Common myeloid progenitor, CD34-positive (primary cell): ENCODE data around the gene RUNX1.

Experiments
- CTCF ChIA-PET: fragments of 350-600 bp; sonication (Branson Sonifier 250); formaldehyde crosslinking; loops from one replicate; lab custom pipeline; 2021; ENCODE audit warnings: antibody characterized with exemption; lab: Charles Lee
- POLR2A ChIA-PET: fragments of 350-600 bp; sonication (Branson Sonifier 250); formaldehyde crosslinking; loops from one replicate; lab custom pipeline; 2021; ENCODE audit warnings: antibody characterized with exemption; lab: Charles Lee
- DNase-seq, 3 donors: peaks; one replicate each; pipeline versions ENCODE4 v3.0.0 to v3.0.0-alpha.2; 2013
- H3K27ac ChIP-seq, 2 experiments: 1 replicate in 1 of 2; 2 replicates in 1 of 2; pipeline ENCODE4 v1.7.0; 2013; ENCODE audit warnings: inconsistent platforms in 2 of 2, low read length in 2 of 2, mild to moderate bottlenecking in 2 of 2, low read depth in 1 of 2, moderate library complexity in 1 of 2; ENCODE audit not compliant: severe bottlenecking in 2 of 2, insufficient read depth in 1 of 2, poor library complexity in 1 of 2
- H3K27me3 ChIP-seq, 5 experiments: replicated peaks in 2 of 5; 1 replicate in 3 of 5; 2 replicates in 2 of 5; pipeline versions ENCODE4 v1.6.1 to v1.7.0; 2013; ENCODE audit warnings: low read length in 4 of 5, mild to moderate bottlenecking in 2 of 5, moderate library complexity in 2 of 5, inconsistent platforms in 1 of 5; ENCODE audit not compliant: insufficient read depth in 5 of 5, control insufficient read depth in 4 of 5
- H3K36me3 ChIP-seq, 4 experiments: 1 replicate in 2 of 4; 2 replicates in 2 of 4; pipeline versions ENCODE4 v1.6.1 to v1.7.0; 2013; ENCODE audit warnings: low read length in 3 of 4, control low read depth in 1 of 4, mild to moderate bottlenecking in 1 of 4; ENCODE audit not compliant: control insufficient read depth in 4 of 4, insufficient read depth in 4 of 4
- H3K4me1 ChIP-seq, 4 experiments: 1 replicate in 3 of 4; 2 replicates in 1 of 4; pipeline versions ENCODE4 v1.6.1 to v1.7.1; 2013; ENCODE audit warnings: low read length in 3 of 4, mild to moderate bottlenecking in 3 of 4, control low read depth in 1 of 4, inconsistent platforms in 1 of 4, moderate library complexity in 1 of 4; ENCODE audit not compliant: control insufficient read depth in 4 of 4, insufficient read depth in 4 of 4; ENCODE audit errors: control extremely low read depth in 1 of 4
- H3K4me3 ChIP-seq, 7 experiments: 1 replicate in 4 of 7; 2 replicates in 3 of 7; pipeline versions ENCODE4 v1.5.1 to v1.7.0; 2013; ENCODE audit warnings: mild to moderate bottlenecking in 7 of 7, low read length in 6 of 7, moderate library complexity in 6 of 7, inconsistent platforms in 2 of 7, low read depth in 2 of 7, control low read depth in 1 of 7; ENCODE audit not compliant: insufficient read depth in 4 of 7, control insufficient read depth in 1 of 7; ENCODE audit errors: extremely low read depth in 1 of 7
- H3K9me3 ChIP-seq, 5 experiments: 1 replicate in 4 of 5; 2 replicates in 1 of 5; pipeline versions ENCODE4 v1.6.1 to v1.7.1; 2013; ENCODE audit warnings: low read length in 4 of 5, mild to moderate bottlenecking in 2 of 5, inconsistent platforms in 1 of 5, low read depth in 1 of 5, moderate library complexity in 1 of 5; ENCODE audit not compliant: control insufficient read depth in 4 of 5, insufficient read depth in 2 of 5; ENCODE audit errors: control extremely low read depth in 1 of 5
- WGBS: methylation state at CpG from one replicate; pipeline ENCODE4 v1.1.5; 2013; ENCODE audit not compliant: insufficient coverage; 5-methylcytosine and 5-hydroxymethylcytosine counted together

RUNX1 gene

GRCh38 chr21:35015435-35016024 lies 33.6 kb downstream of the RUNX1 start:
- POLR2A ChIA-PET, result interaction anchor here (0.6 to 2.2 kb wide), 3 partner anchors 12 to 127 kb away, joined by 3 to 10 read pairs (median 3); no protein-coding TSS in a partner anchor
- Histone ChIP-seq H3K27ac (peak overlapping the region in 1 of 2 experiments; percentile 56), H3K36me3 (peaks cover 8 to 64% (median 37%) of the 10 kb centered on the region in 4 experiments), H3K4me3 (no peak overlapping the region), H3K9me3 (no peaks in the 10 kb centered on the region), H3K27me3 (no peaks in the 10 kb centered on the region), H3K4me1 (peaks cover 18 to 87% (median 28%) of the 10 kb centered on the region in 4 experiments)
- no peak for DNase-seq
- 94% methylated on average over 3 of the region's 5 CpGs for WGBS
- CTCF ChIA-PET, result interaction anchor here (1.1 to 2.8 kb wide), 6 partner anchors 9 to 62 kb away, joined by 3 to 10 read pairs (median 6); no protein-coding TSS in a partner anchor

GRCh38 chr21:35014302-35015041 lies 34.6 kb downstream of the RUNX1 start:
- H3K9me3 ChIP-seq, result no peaks in the 10 kb centered on the region
- peaks cover 8 to 62% (median 32%) of the 10 kb centered on the region in 4 experiments for H3K36me3 ChIP-seq
- no peak for DNase-seq
- WGBS, result 58% methylated on average over 11 of the region's 11 CpGs
- CTCF ChIA-PET, result interaction anchor here (1.2 to 2.8 kb wide), 4 partner anchors 11 to 37 kb away, joined by 3 to 10 read pairs (median 6); no protein-coding TSS in a partner anchor
- H3K27ac ChIP-seq, result peak overlapping the region in 1 of 2 experiments; percentile 63
- POLR2A ChIA-PET, result interaction anchor here (1.0 to 2.2 kb wide), 2 partner anchors 13 to 32 kb away, joined by 4 to 10 read pairs; no protein-coding TSS in a partner anchor
- H3K27me3 ChIP-seq, result no peaks in the 10 kb centered on the region
- peaks cover 11 to 87% (median 24%) of the 10 kb centered on the region in 4 experiments for H3K4me1 ChIP-seq
- H3K4me3 ChIP-seq, result no peak overlapping the region

GRCh38 chr21:35011681-35012080 lies 37.4 kb downstream of the RUNX1 start:
- H3K4me3 ChIP-seq, result peak overlapping the region in 2 of 7 experiments; percentile 12 to 44
- peaks cover 18 to 95% (median 34%) of the 10 kb centered on the region in 4 experiments for H3K4me1 ChIP-seq
- peak in 2 of 3 donors; percentile 80 to 85 for DNase-seq
- H3K36me3 ChIP-seq, result peaks cover 14 to 59% (median 28%) of the 10 kb centered on the region in 4 experiments
- H3K27me3 ChIP-seq, result no peaks in the 10 kb centered on the region
- WGBS, result 17% methylated on average over 2 of the region's 3 CpGs
- H3K27ac ChIP-seq, result peak overlapping the region; percentile 11 to 72
- H3K9me3 ChIP-seq, result no peaks in the 10 kb centered on the region
- POLR2A ChIA-PET, result interaction anchor here (1.3 to 1.8 kb wide), 2 partner anchors 15 to 37 kb away, joined by 6 to 13 read pairs; no protein-coding TSS in a partner anchor
- CTCF ChIA-PET, result interaction anchor here (1.0 to 1.5 kb wide), 4 partner anchors 9 to 36 kb away, joined by 3 to 7 read pairs (median 4); no protein-coding TSS in a partner anchor

GRCh38 chr21:35010447-35010846 lies 38.7 kb downstream of the RUNX1 start:
- H3K36me3 ChIP-seq, result peaks cover 18 to 59% (median 35%) of the 10 kb centered on the region in 4 experiments
- no peaks in the 10 kb centered on the region for H3K27me3 ChIP-seq
- no peaks in the 10 kb centered on the region for H3K9me3 ChIP-seq
- H3K4me1 ChIP-seq, result peaks cover 16 to 95% (median 46%) of the 10 kb centered on the region in 4 experiments
- DNase-seq, result no peak
- H3K4me3 ChIP-seq, result no peak overlapping the region
- H3K27ac ChIP-seq, result no peak overlapping the region
- WGBS, result 25% methylated on average over 2 of the region's 5 CpGs
- ChIA-PET POLR2A (no interaction called here), CTCF (interaction anchor here (1.3 kb wide), 1 partner anchor 37 kb away, joined by 3 read pairs; no protein-coding TSS in a partner anchor)

GRCh38 chr21:35007348-35007747 lies 41.8 kb downstream of the RUNX1 start:
- H3K9me3 ChIP-seq, result no peaks in the 10 kb centered on the region
- WGBS, result 56% methylated on average over 4 of the region's 4 CpGs
- H3K27me3 ChIP-seq, result no peaks in the 10 kb centered on the region
- peaks cover 18 to 50% (median 29%) of the 10 kb centered on the region in 4 experiments for H3K36me3 ChIP-seq
- peak in 1 of 3 donors; percentile 25 for DNase-seq
- H3K27ac ChIP-seq, result no peak overlapping the region
- CTCF ChIA-PET, result interaction anchor here (0.7 to 2.2 kb wide), 9 partner anchors 11 to 100 kb away, joined by 3 to 8 read pairs (median 4); no protein-coding TSS in a partner anchor
- H3K4me3 ChIP-seq, result no peak overlapping the region
- POLR2A ChIA-PET, result no interaction called here
- peaks cover 14 to 89% (median 62%) of the 10 kb centered on the region in 4 experiments for H3K4me1 ChIP-seq

GRCh38 chr21:35006771-35007170 lies 42.3 kb downstream of the RUNX1 start:
- DNase-seq, result no peak
- CTCF ChIA-PET, result interaction anchor here (0.8 to 2.2 kb wide), 8 partner anchors 9 to 53 kb away, joined by 3 to 8 read pairs (median 5); no protein-coding TSS in a partner anchor
- Histone ChIP-seq H3K4me3 (no peak overlapping the region), H3K4me1 (peaks cover 14 to 87% (median 59%) of the 10 kb centered on the region in 4 experiments), H3K27ac (no peak overlapping the region), H3K27me3 (no peaks in the 10 kb centered on the region), H3K9me3 (no peaks in the 10 kb centered on the region), H3K36me3 (peaks cover 18 to 50% (median 29%) of the 10 kb centered on the region in 4 experiments)
- POLR2A ChIA-PET, result interaction anchor here (0.8 kb wide), 1 partner anchor 9 kb away, joined by 4 read pairs; no protein-coding TSS in a partner anchor
- WGBS, result 100% methylated on average over 1 of the region's 3 CpGs
